Caki2 (cell line): ENCODE results near the gene HIVEP1. TPM values are rescaled to one million over a fixed set of nuclear protein-coding genes. Genes with fewer than 3 reads are reported as not detected.
A peak's percentile ranks its signal among the peaks of the same experiment; 100 is the strongest.
"Not testable (repeated sequence)": the region's sequence is repeated elsewhere in the genome, so short reads cannot be mapped to it uniquely, and the experiment has no call there.

Experiments used
- DNase-seq: peaks from one replicate; pipeline ENCODE4 v3.0.0-alpha.2; 2015; ENCODE audit warnings: low read depth
- in situ Hi-C: cut with HindIII; loops from 2 replicates; pipeline ENCODE4 v1.10.0; 2016; ENCODE audit warnings: low sequenced_read_pairs, low pct_unique_long_range_greater_than_20kb, mixed read lengths
- total RNA-seq: library from RNA; depleted of rRNA; stranded (reverse); fragments of >200 nt; shearing (Covaris generic); gene quantifications from 2 replicates; pipeline ENCODE4 v1.2.3, GENCODE V29; 2014; ENCODE audit warnings: low replicate concordance

Gene HIVEP1
- total RNA-seq, 1 experiment from 2014 or later = 2.2 TPM

DNA sequence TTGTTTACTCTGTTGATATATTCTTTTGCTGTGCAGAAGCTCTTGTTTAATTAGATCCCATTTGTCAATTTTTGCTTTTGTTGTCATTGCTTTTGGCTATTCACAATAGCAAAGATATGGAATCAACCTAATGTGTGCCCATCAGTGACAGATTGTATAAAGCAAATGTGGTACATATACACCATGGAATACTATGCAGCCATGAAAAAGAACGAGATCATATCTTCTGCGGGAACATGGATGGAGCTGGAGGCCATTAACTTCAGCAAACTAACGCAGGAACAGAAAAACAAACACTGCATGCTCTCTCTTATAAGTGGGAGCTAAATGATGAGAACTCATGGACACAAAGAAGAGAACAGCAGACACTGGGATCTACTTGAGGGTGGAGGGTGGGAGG lies 164.7 kb downstream of the HIVEP1 start:
- in situ Hi-C loops = not testable (repeated sequence)

DNA sequence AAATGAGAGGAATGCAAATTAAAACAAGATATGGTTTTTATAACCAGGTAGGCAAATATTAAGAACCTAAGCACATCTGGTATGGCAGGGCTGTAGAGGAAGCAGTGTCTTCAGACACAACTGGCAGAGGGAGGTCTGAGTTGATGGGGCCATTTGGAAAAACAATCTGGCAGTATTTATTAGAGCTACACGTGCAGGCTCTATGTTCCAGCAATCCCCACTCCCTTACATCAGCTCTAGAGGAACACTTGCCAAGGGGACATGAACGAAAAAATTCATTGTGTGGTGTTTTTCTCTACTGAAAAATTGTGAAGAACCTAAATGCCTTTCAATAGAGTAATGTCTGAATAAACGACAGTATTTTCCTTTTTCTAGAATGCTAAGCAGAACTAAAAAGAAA lies 166.4 kb downstream of the HIVEP1 start:
- DNase-seq = no peak
- in situ Hi-C loops = no loop called here

More for the DNA sequence above, 164.7 kb downstream of the HIVEP1 start:
- not testable (repeated sequence) for DNase-seq

- in situ Hi-C loops = no loop called here
- DNase-seq = no peak
These were observed 169.4 kb downstream of the HIVEP1 start for GRCh38 chr6:12181481-12181880.

DNA sequence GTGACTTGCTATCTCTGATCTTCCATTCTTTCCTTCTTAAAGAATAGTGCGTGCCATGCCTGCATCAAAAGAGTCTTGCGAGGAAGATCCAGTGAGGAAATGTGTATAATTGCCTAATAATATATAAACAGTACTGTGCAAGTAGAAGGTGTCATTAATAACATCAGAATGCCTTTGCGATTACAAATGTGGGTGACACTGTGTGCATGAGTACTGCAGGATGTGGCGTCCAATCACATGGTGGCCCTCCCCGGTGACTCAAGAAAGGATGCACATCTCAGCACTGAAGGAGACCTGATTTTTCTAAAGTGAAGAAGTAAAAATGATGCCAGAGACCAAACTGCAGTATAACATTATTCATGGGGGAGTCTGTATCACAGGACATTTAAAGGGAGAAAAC lies 170.6 kb downstream of the HIVEP1 start:
- in situ Hi-C loops = no loop called here
- DNase-seq = peak; percentile 44

- in situ Hi-C loops = no loop called here
- no peak for DNase-seq
These were observed 173.1 kb downstream of the HIVEP1 start for GRCh38 chr6:12185081-12185673.

DNA sequence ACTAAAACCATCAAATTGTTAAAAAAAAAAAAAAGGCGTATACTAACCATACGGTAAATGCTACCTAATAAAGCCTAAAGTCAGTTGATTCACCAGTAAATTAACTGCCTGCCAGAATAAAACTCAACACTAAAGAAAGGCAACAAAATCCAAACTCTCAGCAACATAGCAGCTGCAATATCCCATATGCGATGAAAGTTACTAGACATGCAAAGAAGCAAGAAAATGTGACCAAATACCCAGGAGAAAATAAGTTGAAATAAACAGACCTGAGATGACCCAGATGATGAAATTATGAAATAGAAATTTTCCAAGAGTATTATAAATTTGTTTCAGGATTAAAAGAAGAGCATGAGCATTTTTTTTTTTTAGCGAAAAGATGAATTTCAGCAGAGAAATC lies 174.4 kb downstream of the HIVEP1 start:
- no peak for DNase-seq
- in situ Hi-C loops = no loop called here

DNA sequence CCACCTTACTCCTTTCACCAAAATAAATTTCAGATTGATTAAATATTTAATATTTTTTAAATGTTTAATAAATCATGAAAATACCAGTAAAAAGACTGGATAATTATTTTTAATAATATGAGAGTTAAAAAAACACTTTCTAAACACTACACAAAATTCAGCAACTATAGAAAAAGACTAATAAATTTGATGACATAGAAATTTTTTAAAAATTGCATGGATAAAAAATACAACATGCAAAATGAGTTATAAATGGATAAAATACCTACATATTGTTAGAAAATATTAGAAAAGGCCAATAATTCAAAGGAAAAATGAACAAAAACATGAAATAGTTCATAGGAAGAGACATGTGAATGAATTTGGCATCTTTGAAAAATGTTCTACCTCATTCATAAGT lies 177.0 kb downstream of the HIVEP1 start:
- DNase-seq = no peak
- in situ Hi-C loops = no loop called here

DNA sequence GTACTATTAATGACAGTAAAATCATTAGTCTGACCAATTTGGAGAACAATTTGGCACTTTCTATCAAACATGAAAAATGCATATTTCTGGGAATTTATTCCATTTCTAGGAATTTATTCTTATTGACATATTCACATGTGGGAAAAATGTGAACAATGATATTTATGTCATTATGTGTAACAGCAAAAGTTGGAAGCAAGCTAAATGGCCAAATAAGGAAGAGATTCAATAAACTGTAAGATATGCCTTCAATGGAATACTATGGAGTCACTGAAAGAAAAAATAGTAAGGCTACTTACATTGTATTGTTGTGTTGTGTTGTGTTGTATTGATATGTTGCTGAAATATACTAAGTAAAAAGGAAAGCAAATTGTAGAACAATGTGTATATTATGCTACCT lies 177.5 kb downstream of the HIVEP1 start:
- DNase-seq = no peak
- in situ Hi-C loops = no loop called here

GRCh38 chr6:12190252-12190651 lies 178.1 kb downstream of the HIVEP1 start:
- in situ Hi-C loops = no loop called here
- no peak for DNase-seq

GRCh38 chr6:12196326-12196936 lies 184.3 kb downstream of the HIVEP1 start:
- peak; percentile 40 for DNase-seq
- in situ Hi-C loops = no loop called here

- DNase-seq = no peak
- in situ Hi-C loops = no loop called here
These were observed 186.7 kb downstream of the HIVEP1 start for GRCh38 chr6:12198851-12199250.

- in situ Hi-C loops = no loop called here
These were observed 188.0 kb downstream of the HIVEP1 start for GRCh38 chr6:12200015-12200564.

GRCh38 chr6:12200761-12201160 lies 188.6 kb downstream of the HIVEP1 start:
- in situ Hi-C loops = no loop called here

More at GRCh38 chr6:12200015-12200564, 188.0 kb downstream of the HIVEP1 start:
- DNase-seq = no peak

DNA sequence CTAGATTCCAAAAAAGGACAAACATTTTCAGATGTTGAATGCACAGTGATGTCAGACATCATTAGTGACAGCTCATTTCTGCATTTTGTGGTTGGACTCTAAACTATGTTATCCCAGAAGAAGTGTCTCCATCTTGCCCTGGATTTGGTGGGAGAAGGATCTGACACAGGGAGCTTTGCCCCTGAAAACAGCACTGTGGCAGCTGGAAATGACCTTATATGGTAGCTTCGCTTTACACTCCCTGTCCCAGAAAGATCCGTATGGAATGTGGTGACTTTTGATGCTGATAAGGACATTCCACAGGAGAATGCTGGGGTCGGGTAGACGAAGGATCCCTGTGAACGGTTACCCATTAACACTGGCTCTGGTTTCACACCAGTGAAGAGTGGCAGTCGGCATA lies 190.9 kb downstream of the HIVEP1 start:
- peak; percentile 97 for DNase-seq
- in situ Hi-C loops = no loop called here

More at GRCh38 chr6:12200761-12201160, 188.6 kb downstream of the HIVEP1 start:
- DNase-seq = no peak

DNA sequence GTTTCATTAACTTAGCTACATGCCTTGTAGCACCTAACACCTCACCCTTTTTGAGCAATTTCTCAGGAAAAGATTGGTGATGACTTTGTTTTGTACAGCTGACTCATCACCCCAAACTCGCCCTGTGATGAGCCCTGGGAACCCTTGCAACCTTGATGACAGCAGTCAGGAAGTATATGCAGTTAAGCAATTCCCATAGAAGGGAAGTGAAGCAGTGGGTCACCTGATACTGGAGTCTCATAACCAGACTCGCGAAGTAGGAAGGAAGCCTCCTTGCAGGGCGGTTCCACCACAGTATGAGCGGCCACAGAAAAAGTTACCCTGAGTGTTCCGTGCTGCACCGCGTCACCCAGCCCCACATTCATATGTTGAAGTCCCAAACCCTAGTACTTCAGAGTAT lies 196.1 kb downstream of the HIVEP1 start:
- DNase-seq = peak; percentile 10
- in situ Hi-C loops = no loop called here

- in situ Hi-C loops = no loop called here
- no peak for DNase-seq
These were observed 196.6 kb downstream of the HIVEP1 start for GRCh38 chr6:12208673-12209072.
